HUES64 (cell line): ENCODE measurements around the gene ENOPH1.

ENCODE experiments used
- H3K27ac ChIP-seq: 2 replicates; pipeline ENCODE4 v1.7.0; 2013; ENCODE audit warnings: low read depth, low read length, inconsistent platforms
- H3K27me3 ChIP-seq: 2 replicates; pipeline ENCODE4 v1.6.1; 2013; ENCODE audit warnings: mild to moderate bottlenecking, low read length; ENCODE audit not compliant: insufficient read depth
- H3K36me3 ChIP-seq: 2 replicates; pipeline ENCODE4 v1.6.1; 2013; ENCODE audit warnings: mild to moderate bottlenecking, low read length; ENCODE audit not compliant: insufficient read depth
- H3K4me1 ChIP-seq: 2 replicates; pipeline ENCODE4 v1.6.1; 2013; ENCODE audit warnings: mild to moderate bottlenecking, low read length, moderate library complexity; ENCODE audit not compliant: insufficient read depth
- H3K4me3 ChIP-seq: 2 replicates; pipeline ENCODE4 v1.5.1; 2013; ENCODE audit warnings: mild to moderate bottlenecking, low read length, moderate library complexity
- H3K9ac ChIP-seq: 2 replicates; pipeline ENCODE4 v1.6.1; 2013; ENCODE audit warnings: mild to moderate bottlenecking, low read depth, low read length
- H3K9me3 ChIP-seq: 2 replicates; pipeline ENCODE4 v1.6.1; 2013; ENCODE audit warnings: low read depth, low read length; ENCODE audit not compliant: insufficient read depth
- WGBS: fragments of 150-250, 120-280 bp; methylation state at CpG from one replicate; pipeline ENCODE4 v1.1.7; 2013; ENCODE audit warnings: missing lambda C conversion rate; 5-methylcytosine and 5-hydroxymethylcytosine counted together

The ENOPH1 gene

GRCh38 chr4:82428969-82429727 lies 1.2 kb upstream of the ENOPH1 start:
- Histone ChIP-seq H3K4me3 (peak overlapping the region; percentile 100), H3K4me1 (peaks cover 24% of the 10 kb centered on the region), H3K27ac (peak overlapping the region; percentile 100), H3K36me3 (peaks cover 57% of the 10 kb centered on the region), H3K27me3 (no peaks in the 10 kb centered on the region), H3K9me3 (no peaks in the 10 kb centered on the region), H3K9ac (peak overlapping the region; percentile 100)
- WGBS = under 1% methylated on average over 83 of the region's 83 CpGs

- H3K9me3 ChIP-seq = no peaks in the 10 kb centered on the region
- H3K4me1 ChIP-seq = peaks cover 24% of the 10 kb centered on the region
- H3K36me3 ChIP-seq = peaks cover 54% of the 10 kb centered on the region
- H3K27ac ChIP-seq = peak overlapping the region; percentile 100
- H3K27me3 ChIP-seq = no peaks in the 10 kb centered on the region
- peak overlapping the region; percentile 100 for H3K9ac ChIP-seq
- WGBS = under 1% methylated on average over 58 of the region's 58 CpGs
- H3K4me3 ChIP-seq = peak overlapping the region; percentile 100
These were observed 630 bp upstream of the ENOPH1 start for GRCh38 chr4:82429728-82430192.

GRCh38 chr4:82430964-82431745 lies 765 bp downstream of the ENOPH1 start:
- Histone ChIP-seq H3K36me3 (peaks cover 51% of the 10 kb centered on the region), H3K27ac (peak overlapping the region; percentile 100)
- WGBS = 3% methylated on average over 33 of the region's 33 CpGs

GRCh38 chr4:82431831-82432230 lies 1.4 kb downstream of the ENOPH1 start:
- Histone ChIP-seq H3K36me3 (peaks cover 44% of the 10 kb centered on the region), H3K27ac (no peak overlapping the region), H3K9me3 (no peaks in the 10 kb centered on the region), H3K4me3 (peak overlapping the region; percentile 100), H3K4me1 (peaks cover 17% of the 10 kb centered on the region; the same call in 1 of the 2 replicates), H3K27me3 (no peaks in the 10 kb centered on the region), H3K9ac (peak overlapping the region; percentile 100; the same call in 1 of the 2 replicates)
- WGBS = 85% methylated on average over 4 of the region's 4 CpGs

More at GRCh38 chr4:82430964-82431745, 765 bp downstream of the ENOPH1 start:
- H3K9me3 ChIP-seq = no peaks in the 10 kb centered on the region
- peak overlapping the region; percentile 100 for H3K4me3 ChIP-seq
- peaks cover 24% of the 10 kb centered on the region for H3K4me1 ChIP-seq
- H3K9ac ChIP-seq = peak overlapping the region; percentile 100
- H3K27me3 ChIP-seq = no peaks in the 10 kb centered on the region

GRCh38 chr4:82432596-82432995 lies 2.2 kb downstream of the ENOPH1 start:
- no peak overlapping the region for H3K9ac ChIP-seq
- WGBS = 84% methylated on average over 18 of the region's 18 CpGs
- no peaks in the 10 kb centered on the region for H3K9me3 ChIP-seq
- H3K27me3 ChIP-seq = no peaks in the 10 kb centered on the region
- no peak overlapping the region for H3K27ac ChIP-seq
- H3K36me3 ChIP-seq = peaks cover 37% of the 10 kb centered on the region
- H3K4me1 ChIP-seq = peaks cover 19% of the 10 kb centered on the region; the same call in 1 of the 2 replicates
- peak overlapping the region; percentile 31 for H3K4me3 ChIP-seq

- Histone ChIP-seq H3K4me1 (peaks cover 17% of the 10 kb centered on the region; the same call in 1 of the 2 replicates), H3K4me3 (no peak overlapping the region), H3K27me3 (no peaks in the 10 kb centered on the region), H3K27ac (no peak overlapping the region), H3K9me3 (no peaks in the 10 kb centered on the region), H3K9ac (no peak overlapping the region), H3K36me3 (peaks cover 26% of the 10 kb centered on the region)
- WGBS = 80% methylated on average over 1 of the region's 2 CpGs
These were observed 3.4 kb downstream of the ENOPH1 start for GRCh38 chr4:82433791-82434190.

GRCh38 chr4:82434949-82435348 lies 4.6 kb downstream of the ENOPH1 start:
- H3K36me3 ChIP-seq = peaks cover 28% of the 10 kb centered on the region

GRCh38 chr4:82436130-82436529 lies 5.7 kb downstream of the ENOPH1 start:
- H3K4me1 ChIP-seq = peaks cover 17% of the 10 kb centered on the region; the same call in 1 of the 2 replicates

More at GRCh38 chr4:82434949-82435348, 4.6 kb downstream of the ENOPH1 start:
- Histone ChIP-seq H3K27me3 (no peaks in the 10 kb centered on the region), H3K4me1 (peaks cover 17% of the 10 kb centered on the region; the same call in 1 of the 2 replicates), H3K4me3 (no peak overlapping the region), H3K27ac (no peak overlapping the region), H3K9ac (no peak overlapping the region), H3K9me3 (no peaks in the 10 kb centered on the region)
- 96% methylated on average over 7 of the region's 7 CpGs for WGBS

GRCh38 chr4:82436780-82437179 lies 6.4 kb downstream of the ENOPH1 start:
- H3K9me3 ChIP-seq = no peaks in the 10 kb centered on the region
- H3K9ac ChIP-seq = no peak overlapping the region
- peaks cover 17% of the 10 kb centered on the region; the same call in 1 of the 2 replicates for H3K4me1 ChIP-seq
- H3K4me3 ChIP-seq = no peak overlapping the region
- H3K27me3 ChIP-seq = no peaks in the 10 kb centered on the region
- peaks cover 29% of the 10 kb centered on the region for H3K36me3 ChIP-seq
- no peak overlapping the region for H3K27ac ChIP-seq
- WGBS = 95% methylated on average over 4 of the region's 4 CpGs

More at GRCh38 chr4:82436130-82436529, 5.7 kb downstream of the ENOPH1 start:
- no peak overlapping the region for H3K4me3 ChIP-seq
- no peaks in the 10 kb centered on the region for H3K9me3 ChIP-seq
- H3K27ac ChIP-seq = no peak overlapping the region
- no peaks in the 10 kb centered on the region for H3K27me3 ChIP-seq
- WGBS = 96% methylated on average over 4 of the region's 5 CpGs
- peaks cover 28% of the 10 kb centered on the region for H3K36me3 ChIP-seq
- no peak overlapping the region for H3K9ac ChIP-seq

GRCh38 chr4:82437285-82438005 lies 7.1 kb downstream of the ENOPH1 start:
- 81% methylated on average over 4 of the region's 4 CpGs for WGBS
- Histone ChIP-seq H3K9ac (no peak overlapping the region), H3K4me3 (no peak overlapping the region), H3K4me1 (peaks cover 17% of the 10 kb centered on the region; the same call in 1 of the 2 replicates), H3K9me3 (no peaks in the 10 kb centered on the region), H3K27ac (no peak overlapping the region), H3K27me3 (no peaks in the 10 kb centered on the region), H3K36me3 (peaks cover 33% of the 10 kb centered on the region)
